Measurements from ENCODE around the gene OTOA. TPM values are rescaled to one million over a fixed set of nuclear protein-coding genes. Genes with fewer than 3 reads are reported as not detected.
"Not testable (repeated sequence)": the region's sequence is repeated elsewhere in the genome, so short reads cannot be mapped to it uniquely, and the experiment has no call there.

Gene OTOA
- total RNA-seq, 4 donors from 2014 or later: not detected

DNA sequence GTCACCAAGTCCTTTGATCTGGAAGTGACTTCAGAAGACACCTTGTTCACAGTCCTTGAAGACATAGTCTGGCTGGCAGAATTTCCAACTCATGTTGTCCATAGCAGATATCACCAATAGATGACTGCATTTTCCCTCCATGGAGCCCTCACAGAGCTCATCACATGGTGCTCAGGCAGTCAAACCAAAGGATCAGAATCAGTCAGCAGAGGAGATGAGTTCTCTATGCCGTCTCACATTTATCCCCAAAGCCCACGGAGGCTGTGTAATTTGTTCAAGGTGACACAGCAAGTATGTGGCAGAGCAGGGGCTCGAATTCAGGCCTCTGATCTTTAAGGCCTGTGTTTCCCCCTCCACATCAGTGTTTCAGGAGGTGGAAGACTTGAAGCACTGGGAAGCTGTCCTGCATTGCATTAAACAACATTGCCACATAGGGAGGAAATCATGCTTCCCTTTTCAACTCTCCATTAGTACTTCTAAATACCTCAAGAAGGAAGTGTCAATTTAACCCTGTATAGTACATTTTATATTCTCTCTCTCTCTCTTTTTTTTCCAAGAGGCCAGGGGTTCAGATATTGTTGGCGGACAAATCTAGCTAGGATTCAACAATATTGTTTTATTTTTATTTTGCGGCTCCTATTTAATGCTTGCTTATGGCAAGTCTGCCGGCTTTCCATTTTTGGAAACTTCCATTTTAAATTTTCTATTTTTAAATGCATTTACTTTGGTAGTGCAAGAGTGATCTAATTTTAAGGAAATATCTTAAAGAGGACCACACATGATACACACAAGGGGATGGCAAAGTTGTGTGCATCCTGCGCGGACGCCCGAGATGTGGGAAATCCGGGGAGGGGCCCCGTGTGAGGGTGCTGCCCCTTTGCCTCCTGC lies 92.7 kb downstream of the OTOA start:
- H3K4me3 ChIP-seq (ENCODE audit: low read depth, poor library complexity, severe bottlenecking); intact Hi-C loops (cut with DNase I; ENCODE audit: low total_unique reads); DNase-seq (ENCODE audit: low spot score in 2 of 2): not testable (repeated sequence)
- WGBS, 2 donors: 52 to 58% methylated on average over 5 of the region's 12 CpGs

DNA sequence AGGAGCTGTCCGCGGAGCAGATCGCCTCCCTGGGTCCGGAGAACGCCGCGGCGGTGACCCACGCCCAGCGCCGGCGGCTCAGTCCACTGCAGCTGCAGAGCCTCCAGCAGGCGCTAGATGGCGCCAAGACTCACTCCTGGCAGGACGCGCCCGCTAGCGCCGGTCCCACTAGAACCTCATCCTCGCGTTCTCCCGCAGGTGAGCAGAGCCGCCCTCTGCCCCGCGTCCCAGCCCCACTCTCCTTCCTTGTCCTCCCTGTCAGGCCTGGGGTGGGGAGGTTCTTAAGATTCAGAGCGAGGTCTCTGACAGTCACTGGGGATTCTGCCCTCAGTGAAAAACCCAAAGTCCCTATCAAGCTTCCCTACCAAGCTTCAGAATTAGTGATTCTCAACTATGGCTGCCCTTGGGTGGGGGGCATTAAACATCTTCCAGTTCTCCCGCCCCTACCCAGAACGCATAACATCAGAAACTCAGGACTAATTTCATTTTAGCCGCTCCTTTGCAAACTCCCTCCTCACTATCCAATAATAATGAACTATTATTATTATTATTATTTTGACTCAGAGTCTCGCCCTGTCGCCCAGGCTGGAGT lies 93.4 kb downstream of the OTOA start:
- 60% methylated on average over 3 of the region's 31 CpGs; no CpG with 5 or more reads in 1 of the 2 donors for WGBS, 2 donors
- DNase-seq (ENCODE audit: low spot score in 2 of 2); intact Hi-C loops (cut with DNase I; ENCODE audit: low total_unique reads); H3K4me3 ChIP-seq (ENCODE audit: low read depth, poor library complexity, severe bottlenecking): not testable (repeated sequence)

- DNase-seq (ENCODE audit: low spot score in 2 of 2); intact Hi-C loops (cut with DNase I; ENCODE audit: low total_unique reads); H3K4me3 ChIP-seq (ENCODE audit: low read depth, poor library complexity, severe bottlenecking): not testable (repeated sequence)
- 92 to 95% methylated on average over 1 of the region's 2 CpGs for WGBS, 2 donors
Observed at GRCh38 chr16:21768280-21768679, 104.5 kb downstream of the OTOA start.

GRCh38 chr16:21768810-21769209 lies 105.0 kb downstream of the OTOA start:
- no CpG with 5 or more reads among the region's 5 CpGs for WGBS, 2 donors
- H3K4me3 ChIP-seq (ENCODE audit: low read depth, poor library complexity, severe bottlenecking); intact Hi-C loops (cut with DNase I; ENCODE audit: low total_unique reads); DNase-seq (ENCODE audit: low spot score in 2 of 2): not testable (repeated sequence)

DNA sequence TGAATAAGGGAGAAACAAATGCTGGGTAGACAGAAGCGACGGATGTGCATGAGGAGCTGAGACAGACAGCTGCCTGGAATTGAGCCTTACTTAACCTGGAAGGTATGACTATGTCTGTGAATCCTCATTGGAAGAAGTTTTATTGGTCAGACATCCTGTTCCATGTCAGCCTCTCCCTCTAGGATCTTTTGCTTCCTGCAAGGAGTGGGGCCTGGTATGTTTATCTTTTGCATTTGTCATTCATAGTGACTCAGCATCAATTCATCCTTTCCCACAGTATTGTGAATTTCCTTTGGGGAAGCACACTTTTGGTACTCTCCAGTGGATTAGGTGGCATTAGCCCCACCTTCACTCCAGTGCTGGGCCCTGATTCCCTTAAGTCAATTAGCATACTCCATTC lies 105.5 kb downstream of the OTOA start:
- DNase-seq (ENCODE audit: low spot score in 2 of 2); intact Hi-C loops (cut with DNase I; ENCODE audit: low total_unique reads); H3K4me3 ChIP-seq (ENCODE audit: low read depth, poor library complexity, severe bottlenecking): not testable (repeated sequence)
- 45 to 88% methylated on average over 2 of the region's 2 CpGs for WGBS, 2 donors

- H3K4me3 ChIP-seq (ENCODE audit: low read depth, poor library complexity, severe bottlenecking); intact Hi-C loops (cut with DNase I; ENCODE audit: low total_unique reads); DNase-seq (ENCODE audit: low spot score in 2 of 2): not testable (repeated sequence)
- 60% methylated on average over 1 of the region's 5 CpGs; no CpG with 5 or more reads in 1 of the 2 donors for WGBS, 2 donors
Observed at GRCh38 chr16:21770584-21770983, 106.8 kb downstream of the OTOA start.

DNA sequence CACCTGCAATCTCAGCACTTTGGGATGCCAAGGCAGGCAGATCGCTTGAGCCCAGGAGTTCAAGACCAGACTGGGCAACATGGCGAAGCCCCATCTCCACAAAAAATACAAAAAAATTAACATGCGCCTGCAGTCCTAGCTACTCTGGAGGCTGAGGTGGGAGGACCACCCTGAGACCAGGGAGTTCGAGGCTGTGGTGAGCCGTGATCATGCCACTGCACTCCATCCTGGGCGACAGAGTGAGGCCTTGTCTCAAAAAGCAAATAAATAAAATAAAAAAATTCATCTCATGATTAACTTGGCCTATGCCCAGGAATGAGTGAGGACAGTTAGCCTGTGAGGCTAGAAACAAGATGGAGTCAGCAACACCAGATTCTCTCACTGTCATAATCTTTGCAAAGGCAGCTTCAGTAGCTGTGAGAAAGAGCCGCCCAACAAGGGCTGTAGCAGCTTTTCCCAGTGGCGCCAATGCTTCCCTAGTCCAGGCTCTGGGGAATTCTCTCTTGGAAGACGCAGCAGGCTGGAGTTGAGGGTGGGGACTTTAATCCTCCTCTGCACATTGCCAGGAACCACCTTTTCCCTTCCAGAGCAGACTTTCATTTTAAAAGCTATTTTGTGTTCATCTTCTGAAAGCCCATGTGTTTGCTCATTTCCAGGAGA lies 108.9 kb downstream of the OTOA start:
- intact Hi-C loops (cut with DNase I; ENCODE audit: low total_unique reads); DNase-seq (ENCODE audit: low spot score in 2 of 2); H3K4me3 ChIP-seq (ENCODE audit: low read depth, poor library complexity, severe bottlenecking): not testable (repeated sequence)
- WGBS, 2 donors: 73% methylated on average over 9 of the region's 9 CpGs

- intact Hi-C loops (cut with DNase I; ENCODE audit: low total_unique reads): not testable (repeated sequence)
Observed at GRCh38 chr16:21773207-21773553, 109.4 kb downstream of the OTOA start.

GRCh38 chr16:21780525-21780924 lies 116.8 kb downstream of the OTOA start:
- intact Hi-C loops (cut with DNase I; ENCODE audit: low total_unique reads); DNase-seq (ENCODE audit: low spot score in 2 of 2); H3K4me3 ChIP-seq (ENCODE audit: low read depth, poor library complexity, severe bottlenecking): not testable (repeated sequence)
- no CpG with 5 or more reads among the region's 5 CpGs for WGBS, 2 donors

More at GRCh38 chr16:21773207-21773553, 109.4 kb downstream of the OTOA start:
- not testable (repeated sequence) for DNase-seq (ENCODE audit: low spot score in 2 of 2); H3K4me3 ChIP-seq (ENCODE audit: low read depth, poor library complexity, severe bottlenecking)
- WGBS, 2 donors: 65 to 74% methylated on average over 5 of the region's 5 CpGs

GRCh38 chr16:21790506-21790905 lies 126.7 kb downstream of the OTOA start:
- intact Hi-C loops (cut with DNase I; ENCODE audit: low total_unique reads); H3K4me3 ChIP-seq (ENCODE audit: low read depth, poor library complexity, severe bottlenecking); DNase-seq (ENCODE audit: low spot score in 2 of 2): not testable (repeated sequence)
- no CpG with 5 or more reads among the region's 1 CpG for WGBS, 2 donors

GRCh38 chr16:21793310-21793709 lies 129.5 kb downstream of the OTOA start:
- 77% methylated on average over 2 of the region's 3 CpGs; no CpG with 5 or more reads in 1 of the 2 donors for WGBS, 2 donors
- H3K4me3 ChIP-seq (ENCODE audit: low read depth, poor library complexity, severe bottlenecking); intact Hi-C loops (cut with DNase I; ENCODE audit: low total_unique reads); DNase-seq (ENCODE audit: low spot score in 2 of 2): not testable (repeated sequence)

- intact Hi-C loops (cut with DNase I; ENCODE audit: low total_unique reads); DNase-seq (ENCODE audit: low spot score in 2 of 2); H3K4me3 ChIP-seq (ENCODE audit: low read depth, poor library complexity, severe bottlenecking): not testable (repeated sequence)
- WGBS, 2 donors: no CpG with 5 or more reads among the region's 3 CpGs
Observed at GRCh38 chr16:21798601-21799000, 134.8 kb downstream of the OTOA start.

DNA sequence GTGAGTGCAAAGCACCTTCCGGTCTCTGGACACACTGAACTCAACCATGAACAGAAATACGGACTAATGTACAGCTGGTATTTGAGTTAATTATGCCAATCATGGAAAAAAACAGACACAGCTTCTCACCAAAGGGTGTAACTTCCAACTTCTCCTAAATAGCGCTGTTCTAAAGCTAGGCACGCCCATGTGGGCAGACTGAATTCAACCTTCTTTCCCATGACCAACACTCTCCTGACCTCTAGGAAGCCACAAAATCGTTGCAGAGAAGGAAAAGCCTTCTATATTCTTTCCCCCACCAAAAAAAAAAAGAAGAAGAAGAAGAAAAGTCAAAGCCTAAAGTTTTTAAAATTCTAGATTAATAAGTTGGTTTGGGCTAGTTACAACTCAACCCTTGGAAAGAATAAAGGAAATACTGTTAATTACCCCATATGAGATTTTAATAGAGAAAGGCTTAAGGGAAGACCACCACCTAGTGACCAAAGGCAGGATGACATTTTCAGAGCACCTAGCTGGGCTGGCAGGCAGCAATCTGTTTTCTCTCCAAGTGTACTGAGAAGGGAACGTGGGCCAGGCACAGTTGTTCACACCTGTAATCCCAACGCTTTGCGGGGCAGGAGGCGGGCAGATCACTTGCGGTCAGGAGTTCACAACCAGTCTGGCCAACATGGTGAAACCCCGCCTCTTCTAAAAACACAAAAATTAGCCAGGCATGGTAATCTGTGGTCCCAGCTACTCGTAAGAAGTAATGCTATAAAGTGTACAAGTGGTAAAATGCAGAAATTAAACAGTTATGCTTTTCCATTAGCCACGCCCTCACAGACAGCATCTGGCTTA lies 138.0 kb downstream of the OTOA start:
- intact Hi-C loops (cut with DNase I; ENCODE audit: low total_unique reads); DNase-seq (ENCODE audit: low spot score in 2 of 2); H3K4me3 ChIP-seq (ENCODE audit: low read depth, poor library complexity, severe bottlenecking): not testable (repeated sequence)
- 60 to 61% methylated on average over 13 of the region's 13 CpGs for WGBS, 2 donors

DNA sequence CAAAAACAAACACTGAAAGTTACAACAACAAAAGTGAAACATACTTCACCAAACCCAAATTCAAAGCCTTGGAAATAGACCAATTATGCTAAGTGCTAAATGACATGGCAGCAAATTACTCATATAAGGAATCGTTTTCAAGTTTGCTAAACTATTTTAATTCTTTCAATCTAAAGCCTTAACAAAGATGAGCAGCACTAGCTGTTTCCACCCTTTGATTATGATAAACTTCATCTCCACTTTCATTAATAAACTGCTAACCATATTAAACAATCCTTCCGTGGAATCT lies 138.6 kb downstream of the OTOA start:
- DNase-seq (ENCODE audit: low spot score in 2 of 2); intact Hi-C loops (cut with DNase I; ENCODE audit: low total_unique reads); H3K4me3 ChIP-seq (ENCODE audit: low read depth, poor library complexity, severe bottlenecking): not testable (repeated sequence)
- WGBS, 2 donors: 50 to 51% methylated on average over 2 of the region's 2 CpGs
